Fibroblast of skin of scalp (primary cell): ENCODE results near the gene DHRS3.
"Not testable (repeated sequence)": the region's sequence is repeated elsewhere in the genome, so short reads cannot be mapped to it uniquely, and the experiment has no call there.

ENCODE experiments used
- DNase-seq: peaks from one replicate; pipeline ENCODE4 v3.0.0-alpha.2; 2013

The DHRS3 gene

DNA sequence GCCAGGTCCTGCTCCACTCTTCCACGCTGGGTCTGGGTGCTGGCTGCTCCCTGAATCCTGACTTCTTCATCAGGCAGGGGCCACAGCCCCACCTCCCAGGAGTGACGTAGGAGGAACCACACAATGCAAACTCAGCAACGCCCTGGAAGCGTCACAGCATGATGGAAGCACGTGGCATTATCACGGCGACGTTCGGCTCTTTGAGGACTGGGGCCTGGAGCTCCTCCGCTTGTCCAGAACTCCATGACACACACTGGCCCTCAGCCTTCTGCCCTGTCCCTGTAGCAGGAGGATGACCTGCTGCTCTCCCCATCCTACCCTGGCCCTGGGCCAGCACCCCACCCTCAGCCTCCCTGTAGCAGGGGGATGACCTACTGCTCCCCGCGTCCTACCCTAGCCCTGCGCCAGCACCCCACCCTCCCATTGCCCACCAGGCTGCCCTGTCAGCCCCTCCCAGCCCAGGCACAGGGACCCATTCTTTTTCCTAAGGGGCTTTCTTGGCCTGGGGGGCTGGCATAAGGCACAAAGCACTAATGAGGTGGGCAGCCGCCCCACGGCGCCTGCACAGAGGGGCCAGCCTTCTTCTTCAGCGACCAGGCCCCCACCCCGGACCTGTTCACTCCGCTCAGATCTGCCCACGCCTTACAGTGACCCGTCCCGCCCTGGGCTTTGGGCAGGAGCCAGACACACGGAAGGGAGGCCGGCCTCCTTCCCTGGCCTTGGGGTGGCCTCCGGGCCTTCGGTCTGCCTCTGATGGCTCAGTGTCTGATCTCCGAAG is 65.7 kb downstream of the DHRS3 start:
- no peak for DNase-seq

DNA sequence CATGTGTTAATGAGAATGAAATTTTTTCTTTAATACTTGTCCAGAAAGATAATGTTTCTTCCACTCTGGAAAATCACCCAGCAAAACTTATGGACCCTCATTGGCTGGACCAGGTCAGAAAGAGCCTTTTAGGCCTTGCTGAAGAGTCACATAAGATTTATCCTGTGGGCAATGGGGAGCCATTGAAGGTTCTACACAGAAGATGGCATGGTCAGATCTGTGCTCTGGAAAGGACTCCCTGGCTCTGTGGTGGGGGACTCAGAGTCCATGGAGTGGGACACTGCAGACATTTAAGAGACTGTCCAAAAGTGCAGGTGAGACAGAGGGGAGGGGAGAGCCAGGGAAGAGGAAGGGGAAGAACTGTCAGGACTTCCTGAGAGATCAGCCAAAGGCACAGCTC is 66.4 kb downstream of the DHRS3 start:
- no peak for DNase-seq

DNA sequence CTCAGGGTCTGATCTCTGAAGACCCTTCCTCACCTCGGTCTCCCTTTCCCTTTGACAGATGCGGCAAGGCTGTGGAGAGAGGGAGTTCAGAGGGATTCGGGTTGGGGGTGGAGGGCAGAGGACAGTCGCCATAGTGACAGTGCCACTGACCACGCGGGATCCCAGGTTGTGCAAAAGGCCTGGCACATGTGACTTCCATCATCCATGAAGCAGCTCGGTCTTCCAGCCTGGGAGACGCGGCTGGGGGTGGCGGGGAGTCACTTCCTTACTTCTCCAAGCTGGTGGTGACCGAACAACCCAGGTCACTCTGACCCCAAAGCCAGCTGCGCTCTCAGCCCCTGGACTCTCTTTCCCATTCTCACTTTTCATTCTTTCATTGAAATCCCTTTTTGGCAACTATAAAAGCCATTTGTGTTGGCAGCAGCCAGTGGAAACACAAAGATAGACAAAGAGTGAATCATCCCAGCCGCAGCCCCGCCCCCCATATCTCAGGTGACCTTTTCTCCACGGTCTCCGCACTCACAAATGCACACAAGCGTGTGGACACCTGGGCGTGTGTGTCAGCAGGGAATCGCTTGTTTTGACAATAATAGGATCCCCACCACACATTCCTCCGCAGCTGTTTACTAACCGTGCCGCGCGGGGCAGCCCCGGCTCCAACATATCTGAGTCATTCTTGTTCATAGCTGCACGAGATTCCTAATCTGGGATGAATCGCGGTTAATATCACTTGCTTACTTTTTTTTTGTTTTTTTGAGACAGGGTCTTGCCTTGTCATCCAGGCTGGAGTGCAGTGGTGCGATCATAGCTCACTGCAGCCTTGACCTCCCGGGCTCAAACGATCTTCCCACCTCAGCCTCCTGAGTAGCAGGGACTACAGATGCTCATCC is 68.3 kb downstream of the DHRS3 start:
- peak; percentile 86 for DNase-seq

DNA sequence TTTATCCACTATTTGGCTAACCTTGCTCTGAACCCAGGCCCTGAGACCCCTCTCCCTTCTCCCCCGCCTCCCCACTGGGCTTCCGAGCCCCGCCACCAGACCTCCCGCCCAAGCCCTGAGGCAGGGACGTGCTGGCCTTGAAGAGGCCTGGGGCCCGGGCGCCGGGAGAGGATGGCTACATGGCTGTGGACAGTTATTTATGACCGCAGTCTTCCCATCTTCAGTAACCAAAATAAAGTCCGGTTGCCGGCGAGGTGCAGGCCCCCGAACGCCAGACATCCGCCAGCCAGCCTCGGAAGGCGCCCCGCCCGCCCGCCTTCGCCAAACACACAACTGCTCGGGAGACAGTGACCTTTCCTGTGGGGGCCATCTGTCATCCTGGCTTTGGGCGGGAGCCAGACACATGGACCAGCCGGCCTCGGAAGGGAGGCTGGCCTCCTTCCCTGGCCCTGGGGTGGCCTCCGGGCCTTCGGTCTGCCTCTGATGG is 69.0 kb downstream of the DHRS3 start:
- DNase-seq = no peak

DNA sequence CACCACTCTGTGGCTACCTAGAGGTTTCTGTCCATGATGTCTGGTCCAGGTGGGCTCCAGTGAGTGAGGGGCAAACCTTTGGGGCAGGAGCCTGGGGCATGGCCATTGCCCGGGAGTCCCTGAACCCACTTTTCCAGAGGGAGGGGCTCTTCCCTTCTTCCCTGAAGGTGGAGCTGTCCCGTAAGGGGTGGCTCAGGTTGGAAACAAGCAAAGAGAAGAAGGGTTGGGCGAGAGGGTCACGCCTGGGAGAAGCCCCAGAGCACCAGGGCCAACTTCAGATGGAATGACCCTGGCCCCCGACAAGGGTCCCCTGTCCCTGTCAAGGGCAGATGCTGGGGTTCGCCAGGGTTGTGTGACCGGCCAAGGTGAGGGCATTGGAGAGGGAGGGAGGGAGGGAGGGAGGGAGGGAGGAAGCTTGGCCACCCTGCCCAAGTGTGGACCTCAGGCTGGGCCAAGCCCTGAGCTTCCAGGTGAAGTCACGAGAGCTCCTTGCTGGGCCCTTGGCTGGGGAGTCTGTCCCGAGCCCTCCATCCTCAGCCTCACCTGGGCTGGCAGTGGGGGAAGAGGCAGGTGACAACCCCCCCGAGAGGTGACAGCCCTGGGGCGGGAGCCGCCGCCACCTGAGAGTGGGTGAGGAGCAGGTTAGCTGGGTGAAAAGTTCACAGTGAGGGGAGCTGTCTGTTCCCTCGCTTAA is 69.6 kb downstream of the DHRS3 start:
- no peak for DNase-seq

DNA sequence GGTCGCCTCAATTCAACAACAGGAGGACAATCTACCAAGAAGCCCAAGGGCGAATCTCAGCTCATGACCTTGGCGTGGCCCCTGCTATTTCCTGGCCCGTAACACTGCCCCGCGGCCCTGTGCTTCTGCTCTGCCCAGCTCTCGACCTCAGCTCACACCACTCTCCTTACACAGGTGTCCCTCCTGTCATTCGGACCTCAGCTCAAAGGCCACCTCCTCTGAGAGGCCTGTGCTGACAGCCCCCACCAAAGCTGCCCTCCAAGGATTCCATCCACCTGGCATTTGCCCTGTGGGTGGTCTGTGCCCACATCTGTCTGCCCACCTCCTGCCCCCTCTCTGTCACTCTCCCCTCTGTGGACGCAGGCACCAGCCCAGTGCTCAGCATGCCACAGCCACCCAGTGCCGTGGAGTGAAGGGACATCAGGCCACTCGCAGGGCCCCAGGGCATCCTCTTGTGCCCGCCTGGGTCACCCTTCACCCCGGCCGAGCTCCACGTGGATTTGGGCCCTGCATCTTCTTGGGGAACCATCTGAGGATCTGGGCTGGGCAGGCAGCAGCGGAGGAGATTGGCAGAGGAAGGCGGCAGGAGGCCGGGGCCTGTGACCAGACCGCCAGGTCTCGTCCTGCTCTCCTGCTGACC is 70.3 kb downstream of the DHRS3 start:
- no peak for DNase-seq

DNA sequence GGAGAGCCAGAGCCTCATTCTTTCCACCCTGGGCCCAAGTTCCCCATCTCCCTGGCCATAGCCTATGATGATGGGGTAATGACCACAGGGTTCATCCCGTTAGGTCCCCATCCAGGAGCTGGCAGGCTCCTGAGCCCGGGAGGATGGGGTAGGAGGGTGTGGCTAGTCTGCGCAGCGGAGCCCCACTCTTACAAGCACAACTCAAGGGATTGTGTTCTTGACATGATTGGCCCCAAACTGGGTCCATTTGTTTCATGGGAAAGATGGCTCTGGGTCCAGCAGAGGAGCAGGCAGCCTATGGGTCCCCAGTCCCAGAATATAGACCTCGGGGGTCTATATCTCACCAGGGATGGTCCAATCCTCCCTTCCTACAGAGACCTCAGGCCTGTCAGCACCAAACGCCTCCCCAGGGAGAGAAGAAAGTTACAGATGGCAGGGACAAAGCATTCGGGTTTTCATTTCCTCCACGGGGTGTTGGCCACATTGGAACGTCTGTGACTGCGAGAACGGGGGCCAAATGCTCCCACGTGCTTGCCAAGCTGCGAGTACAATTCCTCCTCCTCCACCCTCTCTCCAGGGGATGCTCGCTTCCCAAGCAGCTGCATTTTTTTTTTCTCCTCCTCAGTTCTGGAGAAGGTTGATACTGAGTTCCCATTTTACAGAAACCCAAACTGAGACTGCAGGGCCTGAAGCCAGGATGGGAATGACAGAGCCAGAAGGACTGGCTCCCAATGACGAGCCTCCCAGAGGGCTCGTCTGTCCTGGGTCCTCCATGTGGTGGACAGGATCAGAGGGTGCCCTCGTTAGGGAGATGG is 71.0 kb downstream of the DHRS3 start:
- peak; percentile 59 for DNase-seq

DNA sequence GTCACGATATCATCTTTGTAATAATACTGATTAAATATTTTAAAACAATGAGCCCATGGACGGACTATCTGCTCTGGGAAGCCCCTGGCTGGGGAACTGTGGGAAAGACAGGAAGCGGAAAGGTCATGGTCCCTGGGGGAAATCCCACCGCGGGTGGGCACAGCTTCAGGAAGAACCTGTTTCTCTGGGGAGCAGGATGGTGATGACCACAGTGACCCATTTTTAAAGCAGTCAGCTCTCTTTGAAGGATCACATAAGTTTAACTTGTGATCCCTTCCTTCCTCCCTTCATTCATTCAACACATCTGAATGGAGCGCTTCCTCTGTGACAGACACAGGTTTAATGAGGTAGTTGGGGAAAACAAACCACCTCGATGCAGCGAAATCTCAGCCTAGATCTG is 73.0 kb downstream of the DHRS3 start:
- no peak for DNase-seq

DNA sequence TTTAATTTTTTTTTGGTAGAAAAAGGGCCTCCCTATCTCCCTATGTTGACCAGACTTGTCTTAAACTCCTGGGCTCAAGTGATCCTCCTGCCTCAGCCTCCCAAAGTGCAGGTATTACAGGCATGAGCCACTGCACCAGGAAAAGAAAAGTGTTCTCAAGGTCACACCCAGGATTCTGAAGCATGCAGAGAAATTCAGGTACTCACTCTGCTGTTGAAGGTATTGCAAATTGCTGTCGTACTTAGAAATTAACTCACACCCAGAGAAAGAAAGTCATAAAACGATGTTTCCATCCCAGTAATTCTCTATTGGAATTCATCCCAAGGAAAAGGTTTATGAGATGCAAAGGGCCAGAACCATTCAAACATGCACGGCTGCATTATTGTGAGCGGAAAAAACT is 73.7 kb downstream of the DHRS3 start:
- no peak for DNase-seq

DNA sequence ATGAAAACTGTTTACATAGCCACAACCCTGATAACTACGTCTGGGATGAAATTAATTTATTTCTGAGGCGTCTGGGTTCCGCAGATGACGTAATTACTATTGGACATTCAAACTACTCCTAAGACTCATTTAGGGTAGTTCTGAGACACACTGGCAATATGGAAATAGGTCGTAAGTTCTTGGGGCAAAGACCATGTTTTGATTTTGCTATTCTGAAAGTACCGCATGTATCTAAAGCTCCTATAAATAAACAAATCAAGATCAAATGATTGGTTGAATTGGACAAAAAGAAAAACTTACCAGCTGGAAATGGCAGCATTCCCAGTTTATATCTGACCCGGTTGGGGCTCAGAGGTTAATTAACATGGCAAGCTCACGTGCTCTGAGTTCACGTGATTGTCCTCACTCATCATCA is 74.3 kb downstream of the DHRS3 start:
- no peak for DNase-seq

DNA sequence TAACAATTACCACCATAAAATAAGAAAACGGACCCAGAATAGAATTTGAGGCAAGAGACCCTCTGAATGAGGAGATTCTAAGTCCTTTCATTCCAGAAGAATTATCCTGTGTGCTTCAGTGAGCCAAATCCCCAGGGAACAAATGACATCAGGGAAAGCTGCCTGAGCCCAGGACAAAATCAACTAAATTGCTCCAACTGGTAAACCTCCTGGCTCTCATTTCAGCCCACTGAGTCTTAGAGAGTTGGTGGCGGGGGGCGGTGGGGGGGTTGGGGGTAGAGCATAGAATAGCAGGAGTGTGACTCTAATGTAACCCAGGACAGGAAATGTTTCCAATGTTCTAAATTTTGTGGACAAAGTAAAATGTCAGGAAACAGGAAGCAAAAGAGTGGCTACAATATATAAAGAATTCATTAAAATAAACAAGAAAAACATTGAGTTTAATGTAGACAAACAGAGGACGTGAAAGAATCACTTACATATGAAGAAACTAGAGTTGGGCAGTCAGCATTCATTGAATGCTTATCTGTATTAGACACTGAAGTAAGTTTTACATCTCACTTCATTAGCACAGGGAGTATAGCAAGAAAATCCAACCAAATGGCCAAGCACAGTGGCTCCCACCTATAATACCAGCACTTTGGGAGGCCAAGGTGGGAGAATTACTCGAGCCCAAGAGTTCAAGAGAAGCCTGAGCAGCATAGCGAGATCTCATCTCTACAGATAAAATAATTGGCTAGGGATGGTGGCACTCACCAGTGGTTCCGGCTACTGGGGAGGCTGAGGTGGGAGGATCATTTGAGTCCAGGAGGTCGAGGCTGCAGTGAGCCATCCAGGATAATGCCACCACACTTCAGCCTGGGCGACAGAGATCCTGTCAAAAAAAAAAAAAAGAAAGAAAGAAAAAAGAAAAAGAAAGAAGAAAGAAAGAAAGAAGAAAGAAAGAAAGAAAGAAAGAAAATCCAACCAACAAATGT is 75.1 kb downstream of the DHRS3 start:
- DNase-seq = peak; percentile 46

DNA sequence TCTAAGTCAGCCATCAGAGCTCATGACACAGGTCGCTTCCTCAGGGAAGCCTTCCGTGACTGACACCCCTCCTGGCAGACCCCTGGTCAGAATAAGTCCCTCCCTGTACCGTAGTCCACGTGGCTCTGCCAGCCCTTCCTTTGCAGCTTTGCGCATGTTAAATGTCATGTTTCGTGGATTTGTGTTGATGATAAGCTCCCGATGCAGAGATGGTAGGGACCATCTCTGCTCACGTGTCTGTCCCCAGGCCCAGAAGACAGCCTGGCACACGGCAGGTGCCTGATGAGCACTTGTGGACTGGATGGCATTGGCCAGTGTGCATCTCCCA is 75.9 kb downstream of the DHRS3 start:
- DNase-seq = no peak

DNA sequence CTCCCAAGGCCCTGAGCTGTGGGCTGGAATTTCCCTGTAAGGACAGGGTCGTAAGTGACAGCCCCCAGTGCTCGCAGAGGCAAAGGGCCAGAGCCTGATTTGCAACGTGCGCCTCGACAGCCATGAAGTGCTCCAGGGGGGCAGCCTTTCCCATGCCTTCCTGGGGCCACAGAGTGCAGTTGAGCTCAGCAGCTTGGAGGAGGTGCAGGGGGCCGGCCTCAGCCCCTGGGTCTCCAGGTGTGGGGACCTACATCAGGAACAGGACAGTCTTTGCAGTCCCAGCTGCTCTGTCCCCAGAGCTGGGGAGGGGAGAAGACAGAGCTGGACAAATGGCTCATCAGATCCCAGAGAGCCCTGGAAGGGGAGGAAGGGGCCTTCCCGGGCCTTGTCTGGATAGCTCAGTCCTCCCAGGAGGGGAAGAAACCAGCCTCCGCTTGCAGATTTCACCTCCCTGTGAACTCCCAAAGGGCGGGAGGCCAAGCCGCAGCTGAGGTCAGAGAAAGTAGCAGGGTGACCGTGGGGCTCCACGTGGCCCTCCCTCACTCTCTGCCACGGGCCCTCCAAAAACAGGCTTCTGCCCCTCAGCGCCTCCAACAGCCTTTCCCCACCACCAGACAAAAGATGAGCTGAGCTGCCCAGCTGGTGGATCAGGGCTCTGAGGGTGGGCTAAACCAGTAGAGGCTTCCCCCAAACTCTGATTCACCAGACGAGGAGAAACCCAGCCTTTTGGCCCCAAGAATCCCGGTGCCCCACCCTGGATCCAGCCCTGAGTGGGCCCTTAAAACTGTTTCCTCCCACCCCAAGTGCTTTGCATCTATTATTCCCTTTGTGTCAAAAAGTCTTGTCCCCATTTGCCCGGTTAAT is 76.5 kb downstream of the DHRS3 start:
- peak; percentile 56 for DNase-seq

DNA sequence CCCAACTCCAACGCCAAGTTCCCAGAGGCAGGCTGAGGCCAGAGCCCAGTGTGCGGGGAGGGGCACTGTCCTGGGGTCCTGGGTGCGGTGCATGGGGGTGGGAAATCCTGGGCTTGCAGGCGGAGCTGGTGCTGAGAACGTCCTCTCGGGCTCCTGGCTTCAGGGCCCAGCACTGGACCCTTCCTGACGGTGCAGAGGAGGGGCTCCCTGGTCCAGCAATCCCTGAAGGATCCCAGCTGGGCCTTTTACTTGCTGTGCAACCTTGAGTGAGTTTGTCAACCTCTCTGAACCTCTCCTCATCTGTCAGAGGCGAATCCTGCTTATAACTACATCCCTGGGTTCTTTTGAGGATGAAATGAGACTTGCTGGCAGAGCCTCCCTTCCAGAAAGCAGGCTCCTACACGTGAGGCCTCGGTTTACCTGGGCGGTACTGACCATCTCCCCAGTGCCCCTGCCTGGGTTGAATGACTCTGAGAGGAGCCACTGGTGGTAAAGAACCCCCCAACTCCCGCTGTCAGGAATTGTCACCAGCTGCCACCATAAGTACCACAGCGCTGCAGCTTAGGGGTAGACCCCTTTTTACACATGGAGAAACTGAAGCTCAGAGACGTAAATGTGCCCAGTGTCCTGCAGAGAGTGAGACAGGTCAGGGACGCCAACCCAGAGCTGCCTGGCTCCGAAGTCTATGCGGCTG is 77.3 kb downstream of the DHRS3 start:
- no peak for DNase-seq

DNA sequence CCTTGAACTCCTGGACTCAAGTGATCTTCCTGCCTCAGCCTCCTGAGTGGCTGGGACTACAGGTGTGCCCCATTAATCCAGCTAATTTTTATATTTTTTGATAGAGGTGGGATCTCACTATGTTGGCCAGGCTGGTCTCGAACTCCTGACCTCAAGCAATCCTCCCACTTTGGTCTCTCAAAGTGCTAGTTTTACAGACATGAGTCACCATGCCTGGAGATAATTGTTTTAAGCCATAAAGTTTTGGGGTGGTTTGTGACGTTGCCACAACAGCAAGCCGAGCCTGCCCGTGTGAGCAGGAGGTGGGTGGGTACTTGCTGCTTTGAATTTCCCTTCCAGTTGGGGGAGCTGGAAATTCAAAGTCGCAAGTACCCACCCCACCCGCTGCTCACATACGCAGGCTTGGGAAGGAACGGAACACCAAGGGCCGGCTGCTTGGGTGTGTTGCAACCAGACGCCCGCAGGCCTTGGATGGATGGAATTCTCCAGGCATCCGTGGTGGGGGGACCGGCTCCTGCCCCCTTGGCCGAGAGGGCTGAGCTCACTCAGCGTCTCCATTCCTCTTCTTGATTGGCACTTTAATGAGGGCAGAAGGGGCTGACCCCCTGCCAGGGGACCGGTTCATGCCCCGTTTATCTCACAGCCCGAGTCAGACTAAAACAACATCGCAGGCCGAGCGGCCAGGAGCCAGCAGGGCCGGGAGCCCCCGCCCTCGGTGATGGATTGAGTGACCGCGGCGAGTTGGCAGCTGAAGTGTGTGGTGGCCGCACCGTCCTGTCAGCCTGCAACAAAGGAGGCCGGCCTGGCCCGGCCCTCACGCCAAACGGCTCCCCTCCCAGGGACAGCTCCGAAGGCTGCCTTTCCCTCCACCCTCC is 78.1 kb downstream of the DHRS3 start:
- peak; percentile 78 for DNase-seq

DNA sequence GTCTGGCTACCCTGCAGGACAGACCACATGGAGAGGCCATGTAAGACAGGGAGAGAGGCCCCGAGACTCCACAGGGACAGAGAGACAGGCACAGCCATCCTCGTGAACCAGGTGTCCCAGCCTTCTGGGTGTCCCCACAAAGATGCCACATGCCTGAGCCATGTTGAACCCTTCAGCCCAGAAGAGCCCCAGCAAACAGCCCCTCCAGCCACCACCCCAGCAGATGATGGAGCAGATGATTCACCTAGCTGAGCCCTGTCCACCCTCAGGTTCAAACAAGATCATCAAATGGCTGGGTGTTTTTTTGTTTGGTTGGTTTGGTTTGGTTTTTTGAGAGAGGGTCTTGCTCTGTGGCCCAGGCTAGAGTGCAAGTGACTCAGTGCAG is 78.7 kb downstream of the DHRS3 start:
- DNase-seq = no peak

DNA sequence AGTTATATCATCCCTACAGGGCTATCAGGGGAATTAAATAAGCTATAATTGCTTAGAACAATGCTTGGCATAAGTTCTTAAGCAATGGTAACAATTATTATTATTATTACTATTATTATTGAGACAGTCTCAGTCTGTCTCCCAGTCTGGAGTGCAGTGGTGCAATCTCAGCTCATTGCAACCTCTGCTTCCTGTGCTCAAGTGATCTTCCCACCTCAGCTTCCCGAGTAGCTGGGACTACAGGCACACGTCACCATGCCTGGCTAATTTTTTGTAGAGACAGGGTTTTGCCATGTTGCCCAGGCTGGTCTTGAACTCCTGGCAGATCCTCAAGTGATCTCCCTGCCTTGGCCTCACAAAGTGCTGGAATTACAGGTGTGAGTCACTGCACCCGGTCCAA is 79.5 kb downstream of the DHRS3 start:
- not testable (repeated sequence) for DNase-seq

DNA sequence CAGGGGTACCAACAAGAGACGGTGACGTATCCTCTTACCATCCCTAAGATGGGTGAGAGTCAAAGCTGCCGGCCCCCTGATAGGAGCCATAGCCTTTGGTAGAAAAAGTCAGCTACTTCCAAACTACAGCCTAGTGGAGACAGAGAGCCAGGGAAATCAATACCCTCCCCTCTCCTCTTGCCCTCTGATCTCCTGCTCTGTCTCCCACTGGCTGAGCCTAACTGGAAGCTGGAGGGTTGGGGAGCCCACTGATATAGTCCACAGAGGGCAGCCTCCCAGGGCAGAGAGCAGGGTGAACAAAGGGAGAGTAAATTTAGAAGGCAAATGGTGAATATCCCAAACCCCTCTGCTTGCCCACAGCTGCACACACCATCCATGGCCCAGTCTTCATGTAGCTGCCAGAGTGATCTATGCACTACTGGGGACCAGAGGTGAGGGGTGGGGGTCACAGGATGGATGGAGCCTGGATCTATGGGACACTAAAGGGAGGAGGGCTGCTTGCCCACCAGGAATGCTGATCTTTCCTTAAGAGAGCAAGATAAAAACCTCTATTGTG is 80.0 kb downstream of the DHRS3 start:
- no peak for DNase-seq
